CD4-positive, alpha-beta T cell treated with Interleukin-17A for 1 hour (primary cell): ENCODE data around the gene SAMD4A.
"Not testable (repeated sequence)": the region's sequence is repeated elsewhere in the genome, so short reads cannot be mapped to it uniquely, and the experiment has no call there.

Experiments used
- DNase-seq: peaks from one replicate; pipeline ENCODE4 v3.0.0-alpha.2; 2020

The SAMD4A gene

GRCh38 chr14:54742492-54743350, 175.8 kb downstream of the SAMD4A start:
- DNase-seq, result no peak

- DNase-seq, result no peak
Observed at GRCh38 chr14:54743382-54743781, 176.5 kb downstream of the SAMD4A start.

GRCh38 chr14:54746019-54746418, 179.1 kb downstream of the SAMD4A start:
- DNase-seq, result no peak

GRCh38 chr14:54747616-54748015, 180.7 kb downstream of the SAMD4A start:
- DNase-seq, result no peak

GRCh38 chr14:54749180-54749579, 182.3 kb downstream of the SAMD4A start:
- no peak for DNase-seq

- no peak for DNase-seq
Observed at GRCh38 chr14:54749727-54750126, 182.8 kb downstream of the SAMD4A start.

GRCh38 chr14:54752611-54753010, 185.7 kb downstream of the SAMD4A start:
- DNase-seq, result not testable (repeated sequence)

GRCh38 chr14:54753396-54753795, 186.5 kb downstream of the SAMD4A start:
- not testable (repeated sequence) for DNase-seq

- no peak for DNase-seq
Observed at GRCh38 chr14:54754116-54754622, 187.2 kb downstream of the SAMD4A start.

- DNase-seq, result no peak
Observed at GRCh38 chr14:54754623-54755386, 187.9 kb downstream of the SAMD4A start.

GRCh38 chr14:54756656-54757392, 189.9 kb downstream of the SAMD4A start:
- DNase-seq, result no peak

- DNase-seq, result no peak
Observed at GRCh38 chr14:54758041-54758440, 191.1 kb downstream of the SAMD4A start.

GRCh38 chr14:54759982-54760585, 193.2 kb downstream of the SAMD4A start:
- DNase-seq, result no peak

GRCh38 chr14:54760866-54761575, 194.1 kb downstream of the SAMD4A start:
- DNase-seq, result no peak

GRCh38 chr14:54761835-54762234, 194.9 kb downstream of the SAMD4A start:
- DNase-seq, result no peak

GRCh38 chr14:54762296-54762695, 195.4 kb downstream of the SAMD4A start:
- no peak for DNase-seq

- DNase-seq, result no peak
Observed at GRCh38 chr14:54763761-54764160, 196.8 kb downstream of the SAMD4A start.

- DNase-seq, result no peak
Observed at GRCh38 chr14:54766276-54767138, 199.6 kb downstream of the SAMD4A start.

GRCh38 chr14:54767139-54767431, 200.2 kb downstream of the SAMD4A start:
- DNase-seq, result no peak

GRCh38 chr14:54767450-54767849, 200.5 kb downstream of the SAMD4A start:
- no peak for DNase-seq

- no peak for DNase-seq
Observed at GRCh38 chr14:54768501-54769129, 201.7 kb downstream of the SAMD4A start.
